Pulmonary artery endothelial cell (primary cell): ENCODE data around the gene PROM1. TPM values are rescaled to one million over a fixed set of nuclear protein-coding genes. Genes with fewer than 3 reads are reported as not detected.
A peak's percentile ranks its signal among the peaks of the same experiment; 100 is the strongest.

Experiments used
- DNase-seq: peaks from one replicate; pipeline ENCODE4 v3.0.0-alpha.2; 2011; ENCODE audit warnings: low read depth, low spot score
- total RNA-seq: library from RNA; depleted of rRNA; stranded (reverse); fragments of >200 nt; gene quantifications from 2 replicates; pipeline ENCODE4 v1.2.3, GENCODE V29; 2014

PROM1 gene, protein sequence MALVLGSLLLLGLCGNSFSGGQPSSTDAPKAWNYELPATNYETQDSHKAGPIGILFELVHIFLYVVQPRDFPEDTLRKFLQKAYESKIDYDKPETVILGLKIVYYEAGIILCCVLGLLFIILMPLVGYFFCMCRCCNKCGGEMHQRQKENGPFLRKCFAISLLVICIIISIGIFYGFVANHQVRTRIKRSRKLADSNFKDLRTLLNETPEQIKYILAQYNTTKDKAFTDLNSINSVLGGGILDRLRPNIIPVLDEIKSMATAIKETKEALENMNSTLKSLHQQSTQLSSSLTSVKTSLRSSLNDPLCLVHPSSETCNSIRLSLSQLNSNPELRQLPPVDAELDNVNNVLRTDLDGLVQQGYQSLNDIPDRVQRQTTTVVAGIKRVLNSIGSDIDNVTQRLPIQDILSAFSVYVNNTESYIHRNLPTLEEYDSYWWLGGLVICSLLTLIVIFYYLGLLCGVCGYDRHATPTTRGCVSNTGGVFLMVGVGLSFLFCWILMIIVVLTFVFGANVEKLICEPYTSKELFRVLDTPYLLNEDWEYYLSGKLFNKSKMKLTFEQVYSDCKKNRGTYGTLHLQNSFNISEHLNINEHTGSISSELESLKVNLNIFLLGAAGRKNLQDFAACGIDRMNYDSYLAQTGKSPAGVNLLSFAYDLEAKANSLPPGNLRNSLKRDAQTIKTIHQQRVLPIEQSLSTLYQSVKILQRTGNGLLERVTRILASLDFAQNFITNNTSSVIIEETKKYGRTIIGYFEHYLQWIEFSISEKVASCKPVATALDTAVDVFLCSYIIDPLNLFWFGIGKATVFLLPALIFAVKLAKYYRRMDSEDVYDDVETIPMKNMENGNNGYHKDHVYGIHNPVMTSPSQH
- 0.07 TPM in 1 of 2 replicates, not detected in the other for total RNA-seq

DNA sequence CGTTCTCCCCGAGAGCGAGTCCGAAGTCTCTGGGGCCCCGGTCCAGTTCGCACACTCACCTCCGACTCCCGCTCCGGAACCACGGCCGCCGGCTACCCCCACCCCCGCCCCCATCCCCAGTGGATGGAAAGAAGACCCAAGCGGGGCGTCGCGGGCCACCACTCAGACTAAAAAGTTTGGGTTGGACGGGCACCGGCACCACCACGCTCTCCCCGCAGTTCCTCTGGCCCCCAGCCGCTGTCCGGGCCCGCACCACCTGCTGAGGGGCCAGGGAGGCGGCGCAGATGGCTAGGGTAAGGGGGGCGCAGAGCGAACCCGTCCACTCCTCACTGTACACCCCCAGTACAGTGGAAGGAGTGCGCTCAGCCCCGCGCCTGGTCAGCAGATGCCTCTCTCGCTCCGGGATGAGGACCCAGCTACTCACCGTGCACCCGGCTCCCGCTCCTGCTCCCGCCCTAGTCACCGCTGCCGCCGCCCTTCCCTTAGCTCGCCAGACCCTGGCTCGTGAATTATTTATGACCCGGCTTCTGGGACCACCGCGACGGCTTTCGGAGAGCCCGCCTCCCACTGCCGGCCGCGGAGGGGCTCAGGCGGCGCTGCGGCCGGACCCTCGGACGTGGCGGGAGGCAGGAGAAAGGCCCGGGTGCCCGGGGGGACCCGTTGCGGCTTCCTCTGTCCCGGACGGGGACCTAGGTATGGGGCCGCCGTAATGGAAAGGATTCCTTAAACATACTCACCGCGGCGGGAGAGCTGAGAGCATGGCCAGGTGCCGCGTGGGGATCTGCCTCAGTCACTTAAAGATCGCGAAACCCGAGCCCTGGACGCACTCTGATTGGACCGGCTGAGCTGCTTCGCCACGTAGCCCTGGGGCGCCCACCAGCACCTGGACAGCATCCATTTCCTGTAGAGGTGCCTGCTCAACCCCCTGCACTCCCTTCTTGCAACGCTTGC is at the start of gene PROM1:
PROM1 (minus strand) TSS at position 783 of the 951 bp plus-strand sequence. CDS start 8,117 bp downstream, outside the sequence.
- no peak for DNase-seq

- no peak for DNase-seq
Measured at GRCh38 chr4:16133406-16133805, 49.6 kb upstream of the PROM1 start.

GRCh38 chr4:16131293-16131692 is 47.5 kb upstream of the PROM1 start:
- DNase-seq = no peak

- peak; percentile 26 for DNase-seq
Measured at GRCh38 chr4:16129336-16129735, 45.5 kb upstream of the PROM1 start.

DNA sequence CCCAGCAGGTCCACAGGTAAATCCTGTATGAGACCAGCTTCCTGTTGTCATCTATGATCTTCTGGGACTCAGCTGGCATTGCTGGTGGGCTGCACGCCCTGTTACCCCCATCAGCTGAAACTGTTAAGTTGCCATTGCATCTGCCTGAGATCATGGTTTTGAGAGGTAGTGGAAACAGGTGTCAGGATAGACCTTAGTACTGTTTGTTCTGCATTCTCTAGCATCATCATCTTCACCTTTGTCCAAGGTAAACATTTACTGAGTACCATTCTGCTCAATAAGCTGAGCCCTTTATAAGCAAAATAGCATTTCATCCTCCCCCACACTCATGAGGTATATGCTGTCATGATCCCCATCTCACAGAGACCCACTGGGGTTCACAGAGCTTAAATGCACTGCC is 42.9 kb upstream of the PROM1 start:
- DNase-seq = no peak

- no peak for DNase-seq
Measured at GRCh38 chr4:16125571-16126445, 42.0 kb upstream of the PROM1 start.

GRCh38 chr4:16124232-16124631 is 40.4 kb upstream of the PROM1 start:
- no peak for DNase-seq

DNA sequence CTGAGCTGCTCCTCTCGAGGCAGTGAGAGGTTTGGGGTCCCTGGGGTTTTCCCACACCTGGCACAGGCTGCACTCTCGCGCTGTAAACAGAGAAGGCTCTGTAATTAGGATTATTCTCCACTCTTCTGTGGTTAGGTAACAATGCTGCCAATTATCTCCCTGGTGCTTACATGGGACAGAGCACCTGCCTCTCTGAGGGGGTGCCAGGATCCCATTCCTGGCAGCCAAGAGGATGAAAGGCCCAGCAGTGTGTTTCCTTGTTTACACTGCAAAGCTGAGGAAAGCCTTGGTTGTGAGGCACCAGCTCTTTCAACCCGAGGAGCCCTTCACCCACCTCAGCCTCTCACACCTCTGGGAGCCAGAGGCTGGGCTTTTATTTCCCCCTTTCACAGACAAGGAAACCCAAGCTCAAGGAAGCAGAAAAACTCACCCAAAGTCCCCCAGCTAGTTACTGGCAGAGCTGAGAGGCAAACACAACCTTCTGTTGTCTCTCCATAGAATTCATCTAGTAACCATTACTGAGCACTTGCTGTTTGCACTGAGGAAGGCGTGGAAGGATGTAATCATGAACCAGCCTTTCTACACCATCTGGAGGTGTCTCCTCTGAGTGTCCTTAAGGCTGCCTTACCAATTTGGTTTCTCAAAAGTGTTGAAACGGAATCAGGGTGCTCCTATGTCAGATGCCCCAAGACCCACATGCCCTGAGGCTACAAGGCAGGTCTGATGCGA is 39.7 kb upstream of the PROM1 start:
- DNase-seq = no peak

DNA sequence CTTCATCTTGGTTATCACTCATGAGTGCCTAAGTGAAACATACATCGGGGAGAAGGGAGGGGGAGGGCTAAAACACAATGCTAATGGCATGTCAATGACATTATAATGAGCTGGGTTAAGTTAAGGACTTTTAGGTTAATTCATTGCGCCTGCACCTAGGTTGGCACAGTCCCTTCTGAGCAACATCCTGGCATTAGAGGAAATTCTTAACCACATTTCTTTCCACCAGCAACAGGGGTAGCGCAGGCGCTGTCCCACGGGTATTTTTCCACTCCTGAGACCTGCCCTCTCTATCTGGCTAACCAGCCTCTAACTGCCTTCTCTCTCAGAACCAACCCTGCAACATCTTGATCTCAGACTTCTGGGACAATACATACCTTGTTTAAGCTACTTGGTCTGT is 39.0 kb upstream of the PROM1 start:
- no peak for DNase-seq

DNA sequence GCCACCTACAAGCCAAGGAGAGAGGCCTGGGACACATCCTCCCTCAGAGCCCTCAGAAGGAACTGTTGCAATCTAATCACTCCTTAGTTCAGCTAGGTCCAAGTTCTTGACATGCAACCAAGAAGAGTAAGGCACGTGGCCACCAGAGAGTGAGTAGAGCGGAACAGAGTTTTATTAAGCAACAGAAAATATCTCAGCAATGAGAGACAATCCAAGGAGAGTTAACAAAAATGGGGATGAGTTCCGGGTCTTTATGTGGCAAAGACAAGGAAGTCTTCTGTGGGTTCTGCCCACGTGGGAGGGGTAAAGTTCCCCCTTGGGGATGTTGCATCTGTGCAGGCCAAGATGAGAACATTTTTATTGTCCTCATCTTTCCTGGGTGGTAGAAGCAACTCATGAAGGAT is 38.5 kb upstream of the PROM1 start:
- no peak for DNase-seq

GRCh38 chr4:16120720-16121119 is 36.9 kb upstream of the PROM1 start:
- no peak for DNase-seq

DNA sequence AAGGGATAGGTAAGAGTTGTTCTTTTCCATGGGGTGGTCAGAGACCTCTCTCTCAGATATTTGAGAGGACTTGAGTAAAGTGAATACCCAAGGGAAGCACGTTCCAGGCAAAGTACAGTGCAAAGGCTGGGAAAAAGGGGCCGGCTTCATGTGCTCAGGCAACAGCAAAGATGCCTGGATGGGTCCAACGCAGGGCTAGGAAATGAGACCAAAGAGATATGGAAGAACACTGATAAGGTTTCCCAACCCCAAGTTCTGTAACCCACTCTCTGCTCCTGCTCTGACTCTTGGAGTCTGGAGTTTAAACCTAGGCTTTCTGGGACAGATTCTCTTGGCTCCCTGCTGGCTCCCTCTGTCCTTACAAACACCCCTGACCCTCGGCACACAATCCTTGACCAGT is 36.2 kb upstream of the PROM1 start:
- DNase-seq = no peak

DNA sequence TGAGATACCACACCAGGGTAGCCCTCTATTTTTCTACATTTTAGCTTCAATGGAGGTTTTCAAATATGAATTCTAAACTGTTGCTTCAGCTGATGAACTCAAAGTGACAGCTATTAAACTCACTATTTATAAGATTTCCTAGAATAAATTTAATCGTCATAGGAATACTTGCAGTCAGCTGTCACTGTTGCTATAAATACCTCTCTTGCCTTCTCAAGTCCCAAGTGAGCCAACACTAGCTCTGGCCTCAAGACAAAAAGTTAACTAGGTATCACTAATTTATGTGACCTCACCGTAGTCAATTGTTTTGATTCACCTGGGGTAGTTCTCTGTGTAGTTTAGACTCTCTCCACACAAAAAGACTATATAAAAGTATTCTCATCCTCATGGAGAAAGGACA is 34.3 kb upstream of the PROM1 start:
- no peak for DNase-seq

GRCh38 chr4:16117164-16117563 is 33.3 kb upstream of the PROM1 start:
- DNase-seq = no peak

DNA sequence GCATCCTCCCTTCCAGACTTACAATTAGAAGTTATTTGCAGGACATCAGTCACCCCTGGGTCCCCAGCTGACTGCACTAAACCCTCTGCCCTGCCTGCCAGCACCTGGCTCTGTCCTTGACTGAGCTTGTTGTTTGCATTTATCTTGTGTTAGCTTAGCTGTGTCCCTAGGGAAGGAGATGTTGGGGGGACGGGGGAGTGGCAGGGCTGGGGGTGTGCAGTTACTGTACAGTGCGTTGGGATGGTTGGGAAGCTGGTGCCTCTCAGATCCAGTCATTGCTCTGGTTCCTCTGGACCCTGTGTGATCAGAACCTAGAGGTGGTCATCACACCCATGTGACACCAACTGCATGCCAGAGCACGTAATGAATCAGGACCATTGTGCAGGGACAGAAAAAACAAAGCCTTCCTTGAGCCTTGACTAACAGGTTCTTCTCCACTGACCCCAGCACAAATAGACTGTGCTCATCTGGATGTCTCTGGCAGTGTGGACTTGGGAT is 32.7 kb upstream of the PROM1 start:
- no peak for DNase-seq

GRCh38 chr4:16116019-16116418 is 32.2 kb upstream of the PROM1 start:
- DNase-seq = no peak

DNA sequence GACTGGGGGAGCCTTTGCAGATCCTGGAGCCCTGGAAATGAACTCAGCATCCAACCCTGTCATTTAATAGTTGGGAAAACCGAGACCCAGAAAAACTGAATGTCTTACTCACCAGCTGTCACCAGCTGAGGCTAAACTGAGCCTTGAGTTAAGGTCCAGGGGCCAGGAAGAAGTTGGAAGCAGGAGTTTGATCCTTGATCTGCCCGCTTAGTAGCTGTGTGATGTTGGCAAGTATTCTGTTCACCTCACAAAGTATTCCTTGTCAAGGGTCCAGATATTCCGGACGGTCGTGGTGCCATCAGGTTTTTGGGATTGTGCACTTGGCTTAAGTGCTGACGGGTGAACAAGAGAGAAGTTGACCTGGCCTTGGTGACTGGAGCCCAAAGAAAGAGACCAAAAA is 30.7 kb upstream of the PROM1 start:
- no peak for DNase-seq

DNA sequence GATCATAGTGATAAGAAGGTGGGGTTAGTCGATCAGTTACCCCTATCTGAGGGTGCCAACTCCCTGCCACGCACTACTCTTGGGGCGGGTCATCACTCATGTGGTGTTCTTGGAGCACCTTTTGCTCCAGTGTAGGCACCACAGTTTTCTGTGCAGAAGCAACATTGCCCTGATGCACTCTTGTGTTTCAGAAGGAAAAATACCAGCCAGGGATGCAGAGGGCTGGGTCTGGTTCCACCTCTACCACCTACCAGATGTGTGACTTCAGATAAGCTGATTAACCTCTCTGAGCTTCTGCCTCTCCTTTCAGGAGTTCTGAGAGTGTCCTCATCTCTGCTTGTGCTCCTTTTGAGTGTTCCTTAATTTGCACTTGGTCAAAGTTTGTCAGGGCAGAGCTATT is 29.9 kb upstream of the PROM1 start:
- no peak for DNase-seq

- no peak for DNase-seq
Measured at GRCh38 chr4:16111533-16111932, 27.7 kb upstream of the PROM1 start.
